Measurements from ENCODE around the gene CNN1. TPM values are rescaled to one million over a fixed set of nuclear protein-coding genes. Genes with fewer than 3 reads are reported as not detected.
"Not testable (repeated sequence)": the region's sequence is repeated elsewhere in the genome, so short reads cannot be mapped to it uniquely, and the experiment has no call there.

CNN1 gene
- polyA plus RNA-seq, 1 of the 3 experiments (the other 2 are of a cell fraction), result 4.6 TPM

GRCh38 chr19:11560404-11561051 is 21.9 kb downstream of the CNN1 start:
- ChIA-PET CTCF (interaction anchor here (0.6 to 3.8 kb wide), 18 partner anchors 8 to 236 kb away, joined by 3 to 22 read pairs (median 3); no protein-coding TSS in a partner anchor), POLR2A (interaction anchor here (0.6 to 1.0 kb wide), 2 partner anchors 37 to 63 kb away, joined by 3 read pairs; no protein-coding TSS in a partner anchor)
- H3F3A ChIP-seq (replicated peaks; ENCODE audit: insufficient read depth), result peaks cover 2% of the 10 kb centered on the region
- TF ChIP-seq RCOR1 (IDR thresholded peaks at IDR 0.05; ENCODE audit: low read length) (no peak), RAD21 (IDR thresholded peaks at IDR 0.05; ENCODE audit: low read length) (peak; percentile 80), ELF1 (IDR thresholded peaks at IDR 0.05) (no peak), SMC3 (IDR thresholded peaks at IDR 0.05; ENCODE audit: low read depth, low read length) (peak; percentile 35), CHD2 (IDR thresholded peaks at IDR 0.05; ENCODE audit: low read length, partially characterized antibody) (no peak), CTCF (IDR thresholded peaks at IDR 0.05) (peak; percentile 79), YY1 (IDR thresholded peaks at IDR 0.05; ENCODE audit: low read depth) (no peak), GABPA (IDR thresholded peaks at IDR 0.05; ENCODE audit: low read depth) (no peak), MXI1 (IDR thresholded peaks at IDR 0.05; ENCODE audit: low read depth, low read length) (no peak)
- H4K20me1 ChIP-seq (ENCODE audit: insufficient read depth), result peaks cover 21% of the 10 kb centered on the region
- DNase-seq, result peak; percentile 79
- H3K9me2 ChIP-seq, result no peaks in the 10 kb centered on the region
- H3K4me3 ChIP-seq (ENCODE audit: low read depth in 2 of 2, low read length in 1 of 2), result peak overlapping the region in 1 of 2 experiments; percentile 6; a peak in 1 of 4 replicates
- no peaks in the 10 kb centered on the region for H3K36me3 ChIP-seq (replicated peaks in 1 of 2; ENCODE audit: control insufficient read depth in 1 of 2, insufficient read depth in 2 of 2, low read length in 1 of 2)
- no peak overlapping the region for H3K9ac ChIP-seq
- no peaks in the 10 kb centered on the region for H3K9me3 ChIP-seq
- peak overlapping the region; percentile 82 for H3K4me2 ChIP-seq
- WGBS (ENCODE audit: low lambda C conversion rate), result 25% methylated on average over 9 of the region's 9 CpGs
- no peak overlapping the region for H2AFZ ChIP-seq (ENCODE audit: low read depth)
- peaks cover 35% of the 10 kb centered on the region for H3K79me2 ChIP-seq (ENCODE audit: insufficient read depth)
- no peaks in the 10 kb centered on the region for H3K27me3 ChIP-seq (ENCODE audit: insufficient read depth)
- no peak overlapping the region for H3K27ac ChIP-seq (ENCODE audit: low read depth in 2 of 2, low read length in 1 of 2)
- peaks cover 5 to 7% of the 10 kb centered on the region in 2 experiments; a peak in 1 of 4 replicates for H3K4me1 ChIP-seq (ENCODE audit: control insufficient read depth in 1 of 2, insufficient read depth in 2 of 2, low read depth in 1 of 2, low read length in 1 of 2)

- Histone ChIP-seq H2AFZ (ENCODE audit: low read depth) (no peak overlapping the region), H3K79me2 (ENCODE audit: insufficient read depth) (peaks cover 5% of the 10 kb centered on the region), H3K9ac (no peak overlapping the region), H4K20me1 (ENCODE audit: insufficient read depth) (no peaks in the 10 kb centered on the region), H3K4me1 (ENCODE audit: control insufficient read depth in 1 of 2, insufficient read depth in 2 of 2, low read depth in 1 of 2, low read length in 1 of 2) (no peaks in the 10 kb centered on the region; a peak in 1 of 4 replicates), H3F3A (replicated peaks; ENCODE audit: insufficient read depth) (peaks cover 2% of the 10 kb centered on the region), H3K9me3 (no peaks in the 10 kb centered on the region), H3K36me3 (replicated peaks in 1 of 2; ENCODE audit: control insufficient read depth in 1 of 2, insufficient read depth in 2 of 2, low read length in 1 of 2) (no peaks in the 10 kb centered on the region), H3K4me3 (ENCODE audit: low read depth in 2 of 2, low read length in 1 of 2) (no peak overlapping the region), H3K27ac (ENCODE audit: low read depth in 2 of 2, low read length in 1 of 2) (no peak overlapping the region), H3K27me3 (ENCODE audit: insufficient read depth) (no peaks in the 10 kb centered on the region), H3K9me2 (no peaks in the 10 kb centered on the region), H3K4me2 (no peak overlapping the region)
- ChIA-PET POLR2A (no interaction called here), CTCF (interaction anchor here (1.2 kb wide), 2 partner anchors 23 to 25 kb away, joined by 3 read pairs; no protein-coding TSS in a partner anchor)
- no peak for DNase-seq
- WGBS (ENCODE audit: low lambda C conversion rate), result 94% methylated on average over 8 of the region's 8 CpGs
- no peak for TF ChIP-seq RFX5 (IDR thresholded peaks at IDR 0.05; ENCODE audit: low read length)
- no peak for TF ChIP-seq CTCF (IDR thresholded peaks at IDR 0.05)
- TF ChIP-seq RCOR1 (IDR thresholded peaks at IDR 0.05; ENCODE audit: low read length), result no peak
- TF ChIP-seq POLR2AphosphoS5 (IDR thresholded peaks at IDR 0.05; ENCODE audit: low read depth, low read length), result no peak
- no peak for TF ChIP-seq EZH2phosphoT487 (IDR thresholded peaks at IDR 0.05; ENCODE audit: borderline replicate concordance, low read depth)
- no peak for TF ChIP-seq RXRA (IDR thresholded peaks at IDR 0.05; ENCODE audit: borderline replicate concordance, low read depth)
- no peak for TF ChIP-seq NFIC (IDR thresholded peaks at IDR 0.05; ENCODE audit: borderline replicate concordance)
- TF ChIP-seq USF2 (IDR thresholded peaks at IDR 0.05; ENCODE audit: borderline replicate concordance, low read depth, low read length), result no peak
- no peak for TF ChIP-seq TCF12 (IDR thresholded peaks at IDR 0.05)
- no peak for TF ChIP-seq MEF2A (IDR thresholded peaks at IDR 0.05; ENCODE audit: borderline replicate concordance, low read depth)
These were observed 24.9 kb downstream of the CNN1 start for GRCh38 chr19:11563532-11563931.

GRCh38 chr19:11564082-11564807 is 25.6 kb downstream of the CNN1 start:
- POLR2A ChIA-PET; H3F3A ChIP-seq (replicated peaks; ENCODE audit: insufficient read depth); H3K4me1 ChIP-seq (ENCODE audit: control insufficient read depth in 1 of 2, insufficient read depth in 2 of 2, low read depth in 1 of 2, low read length in 1 of 2); H3K4me2 ChIP-seq; H2AFZ ChIP-seq (ENCODE audit: low read depth); H4K20me1 ChIP-seq (ENCODE audit: insufficient read depth); CTCF ChIA-PET; H3K36me3 ChIP-seq (replicated peaks in 1 of 2; ENCODE audit: control insufficient read depth in 1 of 2, insufficient read depth in 2 of 2, low read length in 1 of 2); H3K9me3 ChIP-seq; H3K9me2 ChIP-seq; H3K79me2 ChIP-seq (ENCODE audit: insufficient read depth); H3K4me3 ChIP-seq (ENCODE audit: low read depth in 2 of 2, low read length in 1 of 2); H3K9ac ChIP-seq; DNase-seq; H3K27me3 ChIP-seq (ENCODE audit: insufficient read depth); H3K27ac ChIP-seq (ENCODE audit: low read depth in 2 of 2, low read length in 1 of 2): not testable (repeated sequence)
- WGBS (ENCODE audit: low lambda C conversion rate), result 93% methylated on average over 6 of the region's 6 CpGs
